A549 (cell line): Measurements from ENCODE around the gene RNF167. TPM values are rescaled to one million over a fixed set of nuclear protein-coding genes. Genes with fewer than 3 reads are reported as not detected.

Experiments
- ATAC-seq, 2 experiments: fragments of 200-7000 bp in 1 of 2; fragments of >200 bp in 1 of 2; cut with Nextera tagmentation in 1 of 2; cut with Tn5 transposase in 1 of 2; 3 replicates each; pipeline versions ENCODE4 v1.8.0 to v1.9.1; 2018 to 2020; ENCODE audit warnings: mild to moderate bottlenecking in 1 of 2, moderate library complexity in 1 of 2
- CTCF ChIA-PET: fragments of 300-600 bp; sonication (Branson Sonifier 250); formaldehyde crosslinking; extraction: SDS; loops from one replicate; lab custom pipeline; 2021; ENCODE audit warnings: antibody characterized with exemption, inconsistent platforms; lab: Yijun Ruan, JAX
- POLR2A ChIA-PET: fragments of 350-600 bp; formaldehyde crosslinking; extraction: SDS; loops from one replicate; lab custom pipeline; 2021; ENCODE audit warnings: antibody characterized with exemption, inconsistent platforms; lab: Yijun Ruan, JAX
- DNase-seq, 2 experiments: peaks; one replicate each; pipeline versions ENCODE4 v3.0.0 to v3.0.0-alpha.2; 2011 to 2016; ENCODE audit warnings: low read depth in 1 of 2, low spot score in 1 of 2
- FAIRE-seq: peaks from 2 replicates; lab custom pipeline; 2011; peaks lifted over from hg19 to GRCh38; lab: Jason Lieb, UNC
- H3K27ac ChIP-seq, 2 experiments: fragments of >200 bp; sonication (Bioruptor Twin); formaldehyde crosslinking; 3 replicates each; pipeline ENCODE4 v1.5.1; 2016 to 2017
- H3K4me1 ChIP-seq: fragments of >200 bp; sonication (Bioruptor Twin); formaldehyde crosslinking; 3 replicates; pipeline ENCODE4 v1.6.1; 2016
- H3K4me2 ChIP-seq: fragments of >200 bp; sonication (Bioruptor Twin); formaldehyde crosslinking; 3 replicates; pipeline ENCODE4 v1.6.1; 2016
- H3K4me3 ChIP-seq: fragments of >200 bp; sonication (Bioruptor Twin); formaldehyde crosslinking; 3 replicates; pipeline ENCODE4 v1.5.1; 2016
- H3K9me3 ChIP-seq: fragments of >200 bp; sonication (Bioruptor Twin); formaldehyde crosslinking; 3 replicates; pipeline ENCODE4 v1.6.1; 2016
- CBX8 ChIP-seq: fragments of 200-600 bp; sonication (generic); IDR thresholded peaks from 2 replicates; pipeline ENCODE4 v1.6.1; 2016
- CEBPB ChIP-seq, 2 experiments: fragments of >200 bp in 1 of 2; sonication (Bioruptor Twin) in 1 of 2; formaldehyde crosslinking in 1 of 2; IDR thresholded peaks; 2 replicates each; pipeline ENCODE4 v1.6.1; 2012 to 2016
- CHD4 ChIP-seq: fragments of 200-600 bp; sonication (generic); IDR thresholded peaks from 2 replicates; pipeline ENCODE4 v1.6.1; 2016; ENCODE audit warnings: antibody characterized with exemption, mild to moderate bottlenecking, borderline replicate concordance
- EP300 ChIP-seq, 2 experiments: fragments of >200 bp; sonication (Bioruptor Twin); formaldehyde crosslinking; IDR thresholded peaks; 2 replicates in 1 of 2; 3 replicates in 1 of 2; pipeline ENCODE4 v1.6.1; 2016 to 2017
- ESRRA ChIP-seq: fragments of 150-350 bp; IDR thresholded peaks from 2 replicates; pipeline ENCODE4 v1.6.1; 2014; ENCODE audit warnings: mild to moderate bottlenecking, low read length, borderline replicate concordance
- FOSB ChIP-seq: fragments of 250-450 bp; sonication (Bioruptor Pico); IDR thresholded peaks from 2 replicates; pipeline ENCODE4 v1.5.0; 2020; ENCODE audit warnings: mild to moderate bottlenecking, moderate library complexity
- FOXS1 ChIP-seq: fragments of 250-450 bp; sonication (Bioruptor Pico); IDR thresholded peaks from 2 replicates; pipeline ENCODE4 v1.5.0; 2020; ENCODE audit warnings: mild to moderate bottlenecking, moderate library complexity
- HDAC2 ChIP-seq: fragments of 200-600 bp; sonication (generic); IDR thresholded peaks from 2 replicates; pipeline ENCODE4 v1.6.1; 2016
- HOXB5 ChIP-seq: fragments of 250-450 bp; sonication (Bioruptor Pico); IDR thresholded peaks from 2 replicates; pipeline ENCODE4 v1.5.0; 2020; ENCODE audit warnings: mild to moderate bottlenecking, moderate library complexity
- MYC ChIP-seq: IDR thresholded peaks from 2 replicates; pipeline ENCODE4 v1.6.1; 2012; ENCODE audit warnings: mild to moderate bottlenecking, inconsistent platforms, low read length, improper control_type of control experiment, borderline replicate concordance
- NFE2L2 ChIP-seq: fragments of 150-350 bp; conservative IDR thresholded peaks from 2 replicates; pipeline ENCODE4 v1.6.1; 2014; ENCODE audit warnings: low read length
- POLR2A ChIP-seq: IDR thresholded peaks from 2 replicates; pipeline ENCODE4 v1.6.1; 2012; ENCODE audit warnings: mild to moderate bottlenecking, low read length
- RARB ChIP-seq: fragments of 250-450 bp; sonication (Bioruptor Pico); IDR thresholded peaks from 2 replicates; pipeline ENCODE4 v1.8.0; 2021; ENCODE audit warnings: mild to moderate bottlenecking, moderate library complexity
- RCOR1 ChIP-seq: fragments of 150-350 bp; IDR thresholded peaks from 2 replicates; pipeline ENCODE4 v1.6.1; 2014; ENCODE audit warnings: antibody characterized with exemption, low read length, low read depth
- SREBF2 ChIP-seq: fragments of 450-650 bp; IDR thresholded peaks from 2 replicates; pipeline ENCODE4 v1.6.1; 2014; ENCODE audit warnings: mild to moderate bottlenecking, moderate library complexity
- ZC3H11A ChIP-seq: fragments of 450-650 bp; IDR thresholded peaks from 2 replicates; pipeline ENCODE4 v1.6.1; 2014; ENCODE audit warnings: antibody characterized with exemption, mild to moderate bottlenecking
- ZFP36 ChIP-seq: fragments of 450-650 bp; IDR thresholded peaks from 2 replicates; pipeline ENCODE4 v1.6.1; 2014; ENCODE audit warnings: borderline replicate concordance; ENCODE audit not compliant: partially characterized antibody
- ZSCAN20 ChIP-seq: fragments of 250-450 bp; sonication (Bioruptor Pico); IDR thresholded peaks from 2 replicates; pipeline ENCODE4 v1.8.0; 2022; ENCODE audit warnings: mild to moderate bottlenecking, moderate library complexity
- WGBS: methylation state at CpG from one replicate; pipeline ENCODE4 v1.1.6; 2017; ENCODE audit errors: missing lambda C conversion rate; 5-methylcytosine and 5-hydroxymethylcytosine counted together
- polyA plus RNA-seq, 4 experiments: library from polyadenylated mRNA; depleted of rRNA in 3 of 4; stranded (reverse); fragments of >200 nt; fragmentation: RNase III in 1 of 4; extraction: RNeasy Plus Mini Kit Qiagen cat#74134 plus additional on column Dnase treatment in 1 of 4; gene quantifications; 2 replicates in 3 of 4; 3 replicates in 1 of 4; pipeline ENCODE4 v1.2.3, GENCODE V29; 2011 to 2017
- TF ChIP-seq, protein P1 (sequence below): fragments of 250-450 bp; sonication (Bioruptor Pico); IDR thresholded peaks from 2 replicates; pipeline ENCODE4 v1.5.0; 2021; ENCODE audit warnings: mild to moderate bottlenecking, moderate library complexity, borderline replicate concordance
- TF ChIP-seq, protein P2 (sequence below): IDR thresholded peaks from 2 replicates; pipeline ENCODE4 v1.6.1; 2012

The RNF167 gene
- polyA plus RNA-seq, 2 of the 4 experiments (the other 2 are of a cell fraction) = 86.4 to 98.7 TPM

DNA sequence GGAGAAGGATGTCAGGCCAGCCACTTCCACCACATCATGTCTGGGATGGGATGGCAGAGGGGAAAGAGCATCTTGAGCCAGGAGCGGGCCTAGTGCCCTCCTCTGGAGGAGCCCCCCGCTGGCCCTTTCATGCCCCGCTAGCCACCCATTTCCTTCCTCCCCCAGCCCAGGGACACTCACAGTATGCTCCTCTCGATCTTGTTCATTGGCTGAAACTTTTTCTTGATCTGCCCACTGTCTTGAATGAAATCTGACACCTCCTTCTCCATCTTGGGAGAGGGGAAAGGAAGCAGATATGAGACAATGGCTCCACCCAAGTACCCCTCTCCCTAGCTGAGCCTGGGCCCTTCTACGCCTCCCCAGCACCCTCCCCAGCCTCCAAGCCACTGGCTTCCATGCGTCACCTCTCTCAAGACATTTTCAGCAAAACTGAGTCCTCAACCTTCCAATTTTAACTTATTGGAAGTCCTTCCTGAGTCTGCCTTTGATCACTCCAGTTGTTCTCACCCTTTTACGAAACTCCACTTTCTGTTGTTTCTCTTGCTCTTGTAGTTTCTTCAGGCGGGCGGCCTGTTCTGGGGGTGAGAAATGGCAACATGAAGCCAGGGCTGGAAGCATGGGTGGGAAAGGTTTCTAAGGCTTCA lies 20.3 kb downstream of the RNF167 start:
- no peak overlapping the region for H3K4me3 ChIP-seq
- ATAC-seq (no peak; a peak in 1 of 6 replicates), FAIRE-seq (no peak), DNase-seq (no peak)
- WGBS = 94% methylated on average over 9 of the region's 9 CpGs
- ChIA-PET POLR2A (no interaction called here), CTCF (interaction anchor here (1.1 kb wide), 1 partner anchor 21 kb away, joined by 3 read pairs; the partner anchor contains the start of genes RNF167 and SLC25A11)
- no peak overlapping the region for H3K27ac ChIP-seq
- TF ChIP-seq POLR2A = no peak
- TF ChIP-seq, protein P1, sequence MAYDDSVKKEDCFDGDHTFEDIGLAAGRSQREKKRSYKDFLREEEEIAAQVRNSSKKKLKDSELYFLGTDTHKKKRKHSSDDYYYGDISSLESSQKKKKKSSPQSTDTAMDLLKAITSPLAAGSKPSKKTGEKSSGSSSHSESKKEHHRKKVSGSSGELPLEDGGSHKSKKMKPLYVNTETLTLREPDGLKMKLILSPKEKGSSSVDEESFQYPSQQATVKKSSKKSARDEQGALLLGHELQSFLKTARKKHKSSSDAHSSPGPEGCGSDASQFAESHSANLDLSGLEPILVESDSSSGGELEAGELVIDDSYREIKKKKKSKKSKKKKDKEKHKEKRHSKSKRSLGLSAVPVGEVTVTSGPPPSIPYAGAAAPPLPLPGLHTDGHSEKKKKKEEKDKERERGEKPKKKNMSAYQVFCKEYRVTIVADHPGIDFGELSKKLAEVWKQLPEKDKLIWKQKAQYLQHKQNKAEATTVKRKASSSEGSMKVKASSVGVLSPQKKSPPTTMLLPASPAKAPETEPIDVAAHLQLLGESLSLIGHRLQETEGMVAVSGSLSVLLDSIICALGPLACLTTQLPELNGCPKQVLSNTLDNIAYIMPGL (CRISPR knock-in tag) = no peak
- TF ChIP-seq FOXS1 (CRISPR knock-in tag) = no peak
- TF ChIP-seq NFE2L2 = no peak
- no peak for TF ChIP-seq HDAC2
- no peak for TF ChIP-seq MYC
- TF ChIP-seq ZSCAN20 (CRISPR knock-in tag) = no peak
- TF ChIP-seq FOSB (CRISPR knock-in tag) = no peak
- no peak for TF ChIP-seq CHD4
- no peak for TF ChIP-seq EP300 (IDR thresholded peaks at IDR 0.05)
- TF ChIP-seq CBX8 = no peak
- no peak for TF ChIP-seq ESRRA
- no peak for TF ChIP-seq RCOR1
- TF ChIP-seq SREBF2 = no peak
- no peak for TF ChIP-seq CEBPB (IDR thresholded peaks at IDR 0.05)
- no peak for TF ChIP-seq RARB
- no peaks in the 10 kb centered on the region for H3K4me1 ChIP-seq
- no peaks in the 10 kb centered on the region for H3K9me3 ChIP-seq
- no peak overlapping the region for H3K4me2 ChIP-seq

DNA sequence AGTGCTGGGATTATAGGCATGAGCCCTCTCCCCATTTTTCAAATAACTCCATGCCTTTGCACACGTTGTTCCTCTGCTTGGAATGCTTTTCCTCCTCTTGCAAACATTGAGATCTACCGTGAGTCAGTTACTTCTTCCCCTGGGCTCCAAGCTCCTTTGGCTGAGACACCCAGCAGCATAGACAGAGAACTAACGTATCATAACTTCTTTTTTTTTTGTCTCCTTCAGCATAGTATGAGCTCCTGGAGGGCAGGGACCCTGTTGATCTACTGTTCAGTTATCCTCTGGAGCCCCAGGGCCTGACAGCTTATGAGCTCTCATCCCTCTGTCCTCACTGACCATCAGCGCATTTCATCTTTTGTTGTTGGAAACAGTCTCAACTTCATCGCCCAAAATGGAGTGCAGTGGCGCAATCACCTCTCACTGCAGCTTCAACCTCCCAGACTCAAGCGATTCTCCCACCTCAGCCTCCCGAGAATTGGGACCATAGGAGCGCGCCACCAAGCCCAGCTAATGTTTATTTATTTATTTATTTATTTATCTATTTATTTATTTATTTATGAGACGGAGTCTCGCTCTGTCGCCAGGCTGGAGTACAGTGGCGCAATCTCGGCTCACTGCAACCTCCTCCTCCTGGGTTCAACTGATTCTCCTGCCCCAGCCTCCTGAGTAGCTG lies 25.4 kb downstream of the RNF167 start:
- no peak for TF ChIP-seq CBX8
- TF ChIP-seq HOXB5 = no peak
- peak; percentile 85 for TF ChIP-seq ZC3H11A
- peak; percentile 26 to 56; a peak in 1 of 4 replicates for TF ChIP-seq CEBPB (IDR thresholded peaks at IDR 0.05)
- TF ChIP-seq, protein P2, sequence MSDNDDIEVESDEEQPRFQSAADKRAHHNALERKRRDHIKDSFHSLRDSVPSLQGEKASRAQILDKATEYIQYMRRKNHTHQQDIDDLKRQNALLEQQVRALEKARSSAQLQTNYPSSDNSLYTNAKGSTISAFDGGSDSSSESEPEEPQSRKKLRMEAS = no peak
- no peak for TF ChIP-seq ZFP36
- TF ChIP-seq, all 56 proteins: peak for 2

More for the DNA sequence above, 25.4 kb downstream of the RNF167 start:
- H3K9me3 ChIP-seq = no peaks in the 10 kb centered on the region
- DNase-seq = no peak
- ChIA-PET POLR2A (interaction anchor here (1.5 to 6.2 kb wide), 5 partner anchors 14 to 56 kb away, joined by 4 to 83 read pairs (median 67); partner anchors contain the start of genes CAMTA2, ENO3, PFN1 and RNF167), CTCF (interaction anchor here (0.6 to 11.2 kb wide), 7 partner anchors 12 to 57 kb away, joined by 3 to 148 read pairs (median 22); partner anchors contain the start of genes CAMTA2, ENO3, RNF167 and SLC25A11)
- no peak for ATAC-seq
- H3K4me1 ChIP-seq = peaks cover 21% of the 10 kb centered on the region
- H3K27ac ChIP-seq = peak overlapping the region in 1 of 2 experiments; percentile 95; a peak in 4 of 6 replicates
- no peak for FAIRE-seq
- peak overlapping the region; percentile 89 for H3K4me2 ChIP-seq
- no peak overlapping the region; the same call in 2 of the 3 replicates for H3K4me3 ChIP-seq
- WGBS = 96% methylated on average over 15 of the region's 15 CpGs
